A673 (cell line): Measurements from ENCODE around the gene ADAMTS6. TPM values are rescaled to one million over a fixed set of nuclear protein-coding genes. Genes with fewer than 3 reads are reported as not detected.

Experiments used
- BruUV-seq: library from RNA; stranded (reverse); fragments of 400-500 nt; replicated peaks from 2 replicates; lab custom pipeline; 2021; lab: Mats Ljungman, UMichigan
- CTCF ChIA-PET: fragments of 300-600 bp; sonication (Branson Sonifier 250); formaldehyde crosslinking; loops from one replicate; lab custom pipeline; 2022; ENCODE audit warnings: antibody characterized with exemption; lab: Charles Lee
- POLR2A ChIA-PET: fragments of 300-600 bp; sonication (Branson Sonifier 250); formaldehyde crosslinking; loops from one replicate; lab custom pipeline; 2022; ENCODE audit warnings: antibody characterized with exemption; ENCODE audit not compliant: low non-redundant PET; lab: Charles Lee
- DNase-seq: peaks from one replicate; pipeline ENCODE4 v3.0.0-alpha.2; 2015; ENCODE audit warnings: low spot score
- H3K27ac ChIP-seq: fragments of 200-600 bp; sonication (generic); 2 replicates; pipeline ENCODE4 v1.5.1; 2016; ENCODE audit warnings: mixed run types, low read depth, mild to moderate bottlenecking, mixed read lengths, antibody characterized with exemption, low read length; ENCODE audit not compliant: poor library complexity, severe bottlenecking
- H3K27me3 ChIP-seq: fragments of 200-600 bp; sonication (generic); replicated peaks from 2 replicates; pipeline ENCODE4 v1.6.1; 2017; ENCODE audit warnings: mixed run types, low read depth, mild to moderate bottlenecking, mixed read lengths, antibody characterized with exemption, low read length; ENCODE audit not compliant: insufficient read depth, poor library complexity
- H3K36me3 ChIP-seq: fragments of 200-600 bp; sonication (generic); 2 replicates; pipeline ENCODE4 v1.6.1; 2016; ENCODE audit warnings: mixed run types, mild to moderate bottlenecking, mixed read lengths, antibody characterized with exemption, low read length; ENCODE audit not compliant: insufficient read depth, poor library complexity, severe bottlenecking
- H3K4me1 ChIP-seq: fragments of 200-600 bp; sonication (generic); 2 replicates; pipeline ENCODE4 v1.6.1; 2017; ENCODE audit warnings: mixed run types, mild to moderate bottlenecking, mixed read lengths, antibody characterized with exemption, low read length; ENCODE audit not compliant: insufficient read depth, poor library complexity, severe bottlenecking
- H3K4me3 ChIP-seq: fragments of 200-600 bp; sonication (generic); 2 replicates; pipeline ENCODE4 v1.5.1; 2016; ENCODE audit warnings: low read depth, mixed run types, mild to moderate bottlenecking, mixed read lengths, low read length; ENCODE audit not compliant: poor library complexity, severe bottlenecking
- H3K9me3 ChIP-seq: fragments of 200-600 bp; sonication (generic); 2 replicates; pipeline ENCODE4 v1.6.1; 2016; ENCODE audit warnings: mixed run types, low read depth, mild to moderate bottlenecking, mixed read lengths, antibody characterized with exemption, low read length; ENCODE audit not compliant: poor library complexity, severe bottlenecking
- EZH2 ChIP-seq: fragments of 200-600 bp; sonication (generic); IDR thresholded peaks from 2 replicates; pipeline ENCODE4 v1.6.1; 2017; ENCODE audit warnings: borderline replicate concordance, low read depth, mild to moderate bottlenecking, mixed read lengths, antibody characterized with exemption, low read length; ENCODE audit not compliant: poor library complexity, severe bottlenecking
- intact Hi-C: fragments of 100-400 bp; cut with micrococcal nuclease; formaldehyde crosslinking; loops from one replicate; pipeline ENCODE4 v1.10.0; 2022; ENCODE audit not compliant: unreplicated experiment
- total RNA-seq: library from RNA; stranded (reverse); gene quantifications from 2 replicates; pipeline ENCODE4 v1.2.3, GENCODE V29; 2021
- TF ChIP-seq, protein P1 (sequence below): fragments of 300-800, 200-600 bp; sonication (generic); conservative IDR thresholded peaks from 2 replicates; pipeline ENCODE4 v1.5.1; 2017; ENCODE audit warnings: low read depth, mild to moderate bottlenecking, antibody characterized with exemption, low read length, moderate library complexity, mixed read lengths

The ADAMTS6 gene
- total RNA-seq, 1 experiment from 2014 or later: 2.6 TPM

DNA sequence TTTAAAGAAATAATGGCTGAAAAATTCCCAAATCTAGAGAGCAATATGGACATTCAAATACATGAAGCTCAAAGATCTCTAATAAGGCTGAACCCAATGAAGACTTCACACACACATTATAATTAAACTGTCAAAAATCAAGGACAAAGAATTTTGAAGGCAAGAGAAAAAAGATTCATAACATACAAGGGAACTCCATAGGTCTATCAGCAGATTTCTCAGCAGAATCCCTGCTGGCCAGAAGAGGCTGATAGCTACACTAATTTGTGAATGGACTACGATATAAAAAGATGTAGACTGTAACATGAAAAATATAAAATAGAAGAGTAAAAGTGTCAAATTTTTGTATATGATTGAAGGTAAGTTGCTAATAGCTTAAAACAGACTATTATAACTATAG lies 251.9 kb downstream of the ADAMTS6 start:
- Histone ChIP-seq H3K27me3 (no peaks in the 10 kb centered on the region), H3K36me3 (no peaks in the 10 kb centered on the region), H3K9me3 (peaks cover 20% of the 10 kb centered on the region), H3K4me3 (no peak overlapping the region), H3K4me1 (no peaks in the 10 kb centered on the region), H3K27ac (no peak overlapping the region)
- ChIA-PET POLR2A (no interaction called here), CTCF (no interaction called here)
- DNase-seq: no peak
- intact Hi-C loops: no loop called here
- BruUV-seq: no TSS peak
- TF ChIP-seq, protein P1, sequence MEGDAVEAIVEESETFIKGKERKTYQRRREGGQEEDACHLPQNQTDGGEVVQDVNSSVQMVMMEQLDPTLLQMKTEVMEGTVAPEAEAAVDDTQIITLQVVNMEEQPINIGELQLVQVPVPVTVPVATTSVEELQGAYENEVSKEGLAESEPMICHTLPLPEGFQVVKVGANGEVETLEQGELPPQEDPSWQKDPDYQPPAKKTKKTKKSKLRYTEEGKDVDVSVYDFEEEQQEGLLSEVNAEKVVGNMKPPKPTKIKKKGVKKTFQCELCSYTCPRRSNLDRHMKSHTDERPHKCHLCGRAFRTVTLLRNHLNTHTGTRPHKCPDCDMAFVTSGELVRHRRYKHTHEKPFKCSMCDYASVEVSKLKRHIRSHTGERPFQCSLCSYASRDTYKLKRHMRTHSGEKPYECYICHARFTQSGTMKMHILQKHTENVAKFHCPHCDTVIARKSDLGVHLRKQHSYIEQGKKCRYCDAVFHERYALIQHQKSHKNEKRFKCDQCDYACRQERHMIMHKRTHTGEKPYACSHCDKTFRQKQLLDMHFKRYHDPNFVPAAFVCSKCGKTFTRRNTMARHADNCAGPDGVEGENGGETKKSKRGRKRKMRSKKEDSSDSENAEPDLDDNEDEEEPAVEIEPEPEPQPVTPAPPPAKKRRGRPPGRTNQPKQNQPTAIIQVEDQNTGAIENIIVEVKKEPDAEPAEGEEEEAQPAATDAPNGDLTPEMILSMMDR: no peak
- TF ChIP-seq EZH2: no peak

DNA sequence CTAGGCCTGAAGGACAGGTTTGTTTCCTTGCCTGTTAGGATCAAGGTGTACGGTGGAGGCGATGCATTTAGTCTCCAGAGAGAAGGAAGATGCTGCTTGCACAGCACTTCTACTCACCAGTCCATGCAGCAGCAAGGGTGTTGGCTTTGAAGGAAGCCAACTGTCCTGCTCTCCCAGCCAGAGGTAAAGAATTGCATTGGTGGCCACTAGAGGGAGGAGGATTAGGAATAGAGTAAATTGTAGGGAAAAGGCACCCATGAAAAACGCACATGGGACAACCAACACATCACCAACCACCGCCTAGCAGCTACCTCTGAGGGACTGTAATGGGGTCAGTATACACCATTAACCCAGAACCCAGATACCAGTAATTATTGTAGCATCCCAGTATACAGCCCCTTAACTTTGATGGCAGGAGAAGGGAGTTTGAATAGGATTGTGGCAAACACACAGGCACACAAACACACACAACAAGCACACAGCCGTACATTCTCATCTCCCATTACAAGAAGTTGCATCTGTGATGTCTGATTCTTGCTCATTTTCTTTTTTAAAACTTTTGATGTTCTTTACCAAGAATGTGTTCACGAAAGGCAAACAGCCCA lies 267.7 kb downstream of the ADAMTS6 start:
- TF ChIP-seq, protein P1: peak; percentile 73
- TF ChIP-seq EZH2: no peak
- ChIA-PET POLR2A (no interaction called here), CTCF (no interaction called here)
- no TSS peak for BruUV-seq
- Histone ChIP-seq H3K27ac (no peak overlapping the region), H3K9me3 (no peaks in the 10 kb centered on the region), H3K4me3 (no peak overlapping the region), H3K36me3 (no peaks in the 10 kb centered on the region), H3K27me3 (no peaks in the 10 kb centered on the region), H3K4me1 (no peaks in the 10 kb centered on the region)
- peak; percentile 59 for DNase-seq
- intact Hi-C loops: loop anchor here (2.0 kb wide), 1 partner anchor 269 kb away; no protein-coding TSS in a partner anchor

DNA sequence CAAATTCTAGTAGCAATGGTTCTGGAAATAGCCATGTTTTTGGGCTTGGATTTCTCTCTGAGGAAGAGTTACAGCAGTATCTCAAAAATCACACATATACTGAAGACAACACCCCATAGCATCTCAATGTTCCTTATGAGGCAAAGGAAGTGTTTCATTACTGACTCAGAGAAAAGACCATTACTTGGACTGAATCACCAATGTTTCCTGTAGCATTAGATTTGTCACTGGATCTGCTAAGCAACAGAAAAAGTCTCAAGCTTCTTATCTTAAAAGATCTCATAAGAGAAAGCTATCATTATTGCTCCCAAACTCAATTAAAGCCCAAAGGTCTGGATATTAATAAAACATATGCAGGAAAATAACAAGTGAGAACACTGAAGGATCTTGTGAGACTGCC lies 272.4 kb downstream of the ADAMTS6 start:
- no peak overlapping the region for H3K27ac ChIP-seq
- H3K4me3 ChIP-seq: no peak overlapping the region
- ChIA-PET POLR2A (no interaction called here), CTCF (no interaction called here)
- BruUV-seq: no TSS peak
- intact Hi-C loops: no loop called here
- no peaks in the 10 kb centered on the region for H3K27me3 ChIP-seq
- TF ChIP-seq, protein P1: no peak
- TF ChIP-seq EZH2: no peak
- H3K9me3 ChIP-seq: no peaks in the 10 kb centered on the region
- DNase-seq: peak; percentile 14
- H3K4me1 ChIP-seq: no peaks in the 10 kb centered on the region
- H3K36me3 ChIP-seq: no peaks in the 10 kb centered on the region
